HG03521 (cell line): ENCODE results near the gene TMEM140.
A peak's percentile ranks its signal among the peaks of the same experiment; 100 is the strongest.

Experiments used
- ATAC-seq: cut with Tn5 transposase; IDR thresholded peaks from one replicate; pipeline ENCODE4 v1.9.1; 2021; ENCODE audit warnings: mild to moderate bottlenecking, moderate library complexity; ENCODE audit not compliant: unreplicated experiment

TMEM140 gene

DNA sequence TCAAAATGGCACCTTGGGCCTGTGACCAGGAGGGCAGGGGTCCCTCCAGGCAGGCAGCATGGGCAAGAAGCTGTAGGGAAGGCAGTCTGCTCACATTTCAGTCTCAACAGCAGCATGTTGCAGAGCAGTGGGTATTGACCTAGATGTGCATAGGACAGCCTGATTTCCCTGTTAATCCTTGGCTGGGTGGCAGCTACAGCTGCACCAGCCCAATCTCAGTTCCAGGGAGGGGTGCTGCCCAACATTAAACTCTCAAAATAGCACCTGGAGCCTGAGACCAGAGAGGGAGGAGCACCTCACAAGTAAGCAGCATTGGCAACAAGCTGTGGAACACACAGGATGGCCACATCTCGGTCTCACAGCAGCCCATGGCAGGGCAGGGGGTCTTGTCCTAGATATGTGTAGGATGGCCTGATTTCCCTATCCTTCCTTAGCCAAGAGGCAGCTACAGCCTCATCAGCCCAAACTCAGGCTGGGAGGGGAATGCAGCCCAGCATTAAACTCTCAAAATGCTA lies 10.3 kb downstream of the TMEM140 start:
- no peak for ATAC-seq

DNA sequence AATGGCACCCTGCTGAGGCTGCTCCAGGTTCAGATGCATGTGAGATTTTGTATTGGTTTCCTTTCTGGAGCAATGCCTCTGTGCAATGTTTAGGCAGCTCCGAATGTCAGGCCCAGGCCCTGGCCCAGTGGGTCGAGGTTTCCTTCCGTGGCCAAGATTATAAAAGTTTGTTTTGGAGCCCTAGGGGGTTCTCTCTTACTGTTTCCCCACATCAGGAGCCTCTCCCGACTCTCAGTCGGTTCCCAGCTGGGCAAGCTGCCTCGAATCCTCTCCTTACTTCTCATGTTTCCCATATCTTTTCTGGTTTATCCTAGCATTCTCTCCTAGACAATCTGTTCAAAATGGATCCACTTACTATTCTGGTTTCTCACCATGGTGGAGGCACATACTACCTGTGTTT lies 11.0 kb downstream of the TMEM140 start:
- no peak for ATAC-seq

DNA sequence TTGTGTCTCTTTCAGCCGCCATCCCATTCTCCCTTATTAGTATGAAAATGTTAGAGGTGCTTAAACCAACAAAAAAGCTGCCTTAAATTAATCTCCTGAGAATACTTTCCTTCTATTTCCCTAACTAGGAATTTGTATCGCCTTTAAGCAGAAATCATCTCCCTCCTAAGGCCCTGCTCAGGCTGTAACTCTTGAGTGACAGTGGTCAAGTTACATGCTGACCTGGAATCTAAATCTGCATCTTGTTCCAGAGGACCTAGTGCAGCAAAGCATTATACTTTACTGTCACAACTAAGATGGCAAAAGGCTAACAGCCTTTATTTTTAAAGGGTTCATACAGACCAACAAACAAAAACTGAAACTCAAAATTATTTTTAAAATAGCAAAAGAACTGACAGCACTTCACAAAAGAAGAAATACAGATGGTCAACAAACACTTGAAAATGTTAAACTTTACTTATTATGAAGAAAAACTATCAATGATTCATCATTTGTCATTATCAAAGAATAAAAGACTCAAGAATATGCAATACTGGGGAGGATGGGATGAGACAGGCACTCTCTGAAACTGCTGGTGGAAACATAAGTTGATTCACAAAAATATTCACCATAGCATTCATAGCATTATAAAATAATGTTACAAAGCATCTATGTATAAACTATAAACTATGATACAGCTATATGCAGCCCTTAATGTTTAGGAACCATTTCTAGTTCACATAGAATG lies 11.7 kb downstream of the TMEM140 start:
- no peak for ATAC-seq

DNA sequence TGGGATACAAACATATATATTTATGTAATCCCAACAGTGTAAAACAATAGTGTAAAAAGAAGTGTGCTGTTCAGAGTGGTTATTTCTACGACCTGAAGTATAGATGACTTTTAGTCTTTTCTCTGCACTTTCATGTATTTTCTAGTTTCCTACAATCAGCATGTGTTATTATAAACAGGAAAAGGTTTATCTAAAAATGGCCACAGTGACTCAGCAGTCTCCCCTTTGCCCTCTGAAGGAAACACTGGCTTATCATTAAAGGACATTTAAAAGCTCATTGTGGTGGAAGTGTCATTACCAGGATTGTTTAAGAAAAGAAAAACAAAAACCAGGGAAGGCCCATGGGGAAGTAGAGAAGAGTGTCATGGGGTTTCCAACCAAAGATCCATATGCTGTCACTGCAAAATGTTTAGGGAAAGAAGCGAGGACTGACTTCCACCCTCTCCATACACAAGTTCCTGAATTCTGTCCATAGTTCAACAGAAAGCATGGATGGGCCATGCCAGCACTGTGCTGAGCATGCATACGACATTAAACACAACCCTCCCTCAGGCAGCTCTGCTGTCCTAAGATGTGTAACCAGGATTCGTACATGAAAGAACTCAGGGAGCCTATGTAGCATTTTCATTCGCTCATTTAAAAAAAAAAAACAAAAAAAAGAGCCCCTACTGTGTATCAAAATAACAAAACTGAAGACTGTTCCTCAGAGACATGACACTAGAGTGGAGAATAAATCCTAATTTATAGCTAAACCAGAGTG lies 12.4 kb downstream of the TMEM140 start:
- ATAC-seq = peak; percentile 42

DNA sequence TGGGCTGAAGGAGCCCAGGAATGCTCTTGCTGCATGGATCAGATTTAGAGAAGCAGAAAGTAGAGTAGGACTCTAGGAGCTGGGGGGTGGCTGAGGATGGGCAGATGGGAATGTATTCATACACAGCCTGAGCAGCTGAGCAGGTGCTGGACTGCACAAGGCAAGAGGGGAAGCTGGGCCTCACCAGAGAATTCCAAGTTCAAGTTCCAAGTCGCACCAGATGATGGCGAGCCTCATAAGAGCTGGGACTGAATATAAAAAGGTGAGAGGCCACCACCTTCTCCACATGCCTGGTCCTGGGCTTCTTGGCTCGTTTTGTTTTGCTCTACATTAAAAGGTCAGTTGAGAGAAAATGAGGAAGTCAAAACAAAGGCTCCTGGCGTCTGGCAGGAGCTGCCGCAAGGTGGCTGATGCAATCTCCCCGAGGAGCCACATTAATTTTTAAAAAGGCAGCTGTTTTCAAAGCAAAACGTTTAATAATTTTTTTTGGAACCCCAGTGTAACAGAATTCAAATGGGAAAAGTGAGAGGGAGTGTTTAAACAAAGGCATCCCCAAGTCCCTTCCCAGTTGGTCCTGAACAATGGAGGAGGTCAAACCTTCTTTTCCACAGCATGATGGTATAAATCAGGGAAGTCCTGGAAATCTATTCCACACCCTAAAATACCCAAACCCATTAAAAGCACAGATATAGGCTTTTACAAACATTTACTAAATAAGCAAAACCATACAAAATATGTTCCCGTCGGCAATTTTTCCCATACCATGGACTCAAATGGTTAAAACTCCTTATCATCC lies 13.2 kb downstream of the TMEM140 start:
- ATAC-seq = no peak

DNA sequence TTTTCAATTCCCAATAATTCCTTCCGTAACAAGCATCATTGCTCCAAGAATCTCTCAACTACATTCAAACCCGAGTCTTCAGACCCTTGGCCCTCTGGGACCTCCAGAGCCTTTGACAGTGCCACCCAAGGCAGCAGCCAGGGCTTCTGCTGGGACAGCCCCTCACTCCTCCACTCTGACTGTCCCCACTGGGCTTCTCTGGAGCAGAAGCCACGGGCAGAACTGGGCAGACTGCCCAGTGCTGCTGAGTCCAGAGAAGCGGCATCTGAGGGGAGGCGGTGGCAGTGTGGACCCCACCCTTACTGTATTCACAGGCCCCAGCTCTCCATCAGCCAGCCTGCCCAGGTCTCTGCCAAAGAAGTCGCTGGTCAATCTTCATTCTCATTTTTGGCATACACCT lies 13.8 kb downstream of the TMEM140 start:
- no peak for ATAC-seq

DNA sequence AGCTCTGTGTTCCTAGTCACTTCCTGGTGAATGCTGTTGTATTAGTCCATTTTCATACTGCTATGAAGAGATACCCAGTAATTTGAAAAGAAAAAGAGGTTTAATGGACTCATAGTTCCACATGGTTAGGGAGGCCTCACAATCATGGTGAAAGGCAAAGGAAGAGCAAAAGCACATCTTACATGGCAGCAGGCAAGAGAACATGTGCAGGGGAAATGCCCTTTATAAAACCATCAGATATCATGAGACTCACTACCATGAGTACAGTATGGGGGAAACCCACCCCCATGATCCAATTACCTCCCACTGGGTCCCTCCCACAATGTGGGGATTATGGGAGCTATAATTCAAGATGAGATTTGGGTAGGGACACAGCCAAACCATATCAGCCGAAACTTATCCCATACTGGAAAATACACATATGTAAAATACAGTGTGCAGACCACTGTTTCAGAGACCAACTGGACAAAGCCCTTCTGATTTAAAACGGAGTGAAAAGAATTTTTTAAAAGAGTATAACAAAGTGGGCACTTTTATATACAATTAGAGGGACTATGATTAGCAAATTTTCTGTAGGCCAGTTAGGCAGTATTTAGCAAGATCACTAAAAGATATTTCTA lies 14.6 kb downstream of the TMEM140 start:
- no peak for ATAC-seq

DNA sequence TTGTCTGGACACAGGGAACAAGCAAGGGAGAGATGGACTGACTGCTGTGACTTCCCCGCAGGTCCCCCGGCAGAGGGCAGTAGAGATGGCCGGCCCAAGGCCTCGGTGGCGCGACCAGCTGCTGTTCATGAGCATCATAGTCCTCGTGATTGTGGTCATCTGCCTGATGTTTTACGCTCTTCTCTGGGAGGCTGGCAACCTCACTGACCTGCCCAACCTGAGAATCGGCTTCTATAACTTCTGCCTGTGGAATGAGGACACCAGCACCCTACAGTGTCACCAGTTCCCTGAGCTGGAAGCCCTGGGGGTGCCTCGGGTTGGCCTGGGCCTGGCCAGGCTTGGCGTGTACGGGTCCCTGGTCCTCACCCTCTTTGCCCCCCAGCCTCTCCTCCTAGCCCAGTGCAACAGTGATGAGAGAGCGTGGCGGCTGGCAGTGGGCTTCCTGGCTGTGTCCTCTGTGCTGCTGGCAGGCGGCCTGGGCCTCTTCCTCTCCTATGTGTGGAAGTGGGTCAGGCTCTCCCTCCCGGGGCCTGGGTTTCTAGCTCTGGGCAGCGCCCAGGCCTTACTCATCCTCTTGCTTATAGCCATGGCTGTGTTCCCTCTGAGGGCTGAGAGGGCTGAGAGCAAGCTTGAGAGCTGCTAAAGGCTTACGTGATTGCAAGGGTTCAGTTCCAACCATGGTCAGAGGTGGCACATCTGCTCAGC lies 16.6 kb downstream of the TMEM140 start:
- no peak for ATAC-seq

DNA sequence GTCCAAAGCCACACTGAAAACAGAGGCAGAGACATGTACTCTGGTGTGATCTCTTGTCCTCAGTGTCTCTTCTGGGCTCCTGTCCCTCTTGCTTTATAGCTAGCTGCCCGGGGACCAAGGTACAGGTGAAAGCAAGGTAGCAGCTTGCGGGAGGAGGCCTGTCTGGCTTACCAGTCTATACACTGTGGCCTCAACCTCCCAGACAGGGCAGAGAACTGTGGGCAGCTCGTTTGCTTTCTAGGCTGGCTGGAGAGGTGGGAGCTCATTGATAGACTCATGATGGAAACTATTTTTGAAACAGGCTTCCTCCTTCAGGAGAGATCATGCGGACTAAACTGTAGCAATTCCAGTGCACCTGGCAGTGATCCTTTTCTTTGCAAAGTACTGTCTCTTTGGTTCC lies 18.0 kb downstream of the TMEM140 start:
- ATAC-seq = no peak

DNA sequence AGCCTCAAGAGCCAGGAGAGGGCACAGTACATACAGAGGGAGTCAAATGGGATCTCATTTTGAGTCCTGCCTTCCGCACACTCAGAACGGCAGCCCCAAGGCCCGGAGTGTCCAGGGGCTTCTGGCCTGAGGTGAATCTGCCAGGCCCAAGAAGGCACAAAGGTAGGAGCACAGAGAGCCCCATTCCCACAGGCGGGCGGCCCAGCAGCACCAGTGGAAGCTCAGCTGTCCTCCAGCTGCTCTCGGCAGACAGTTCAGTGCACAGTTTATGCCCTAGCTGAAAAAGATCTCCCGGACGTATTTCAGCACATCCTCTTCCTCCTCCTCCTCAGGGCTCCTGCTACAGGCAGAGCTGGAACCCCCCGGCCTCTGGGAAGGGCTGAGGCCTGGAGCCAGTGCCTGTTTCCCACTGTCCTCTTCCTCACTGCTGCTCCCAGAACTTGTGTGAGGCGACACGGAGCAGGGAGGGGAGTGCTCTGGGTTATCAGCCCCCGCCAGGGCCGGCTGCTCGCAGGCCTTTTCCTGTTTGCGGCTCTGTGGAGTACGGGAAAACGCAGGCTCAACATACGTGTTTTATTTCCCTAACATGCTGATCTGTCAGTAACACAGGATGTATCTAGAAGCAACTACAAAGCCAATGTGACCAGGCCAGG lies 18.6 kb downstream of the TMEM140 start:
- ATAC-seq = no peak

DNA sequence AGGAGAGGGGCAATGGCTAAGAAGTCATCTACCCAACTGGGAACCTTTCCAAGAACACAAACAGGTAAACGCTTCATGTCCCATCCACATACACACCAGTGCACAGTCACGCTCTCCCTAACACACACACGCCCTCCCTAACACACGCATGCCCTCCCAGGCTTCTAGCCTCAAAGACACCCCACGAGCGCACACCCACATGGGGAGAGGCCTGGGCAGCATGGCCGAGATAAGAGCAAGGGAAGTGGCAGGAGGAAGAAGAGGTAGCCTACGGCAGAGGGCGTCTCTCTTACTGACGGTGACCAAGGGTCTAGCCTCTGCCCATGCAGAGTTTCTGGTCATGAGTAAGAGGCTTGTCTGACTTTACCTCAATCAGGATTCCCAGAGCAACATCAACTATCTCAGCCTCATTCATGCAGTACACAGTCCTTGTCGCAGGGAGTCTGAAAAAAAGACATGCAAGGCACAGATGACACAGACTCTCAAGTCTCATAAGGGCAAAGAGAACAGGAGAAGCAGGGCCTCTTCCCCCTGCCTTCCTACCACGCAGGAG lies 19.6 kb downstream of the TMEM140 start:
- ATAC-seq = no peak

DNA sequence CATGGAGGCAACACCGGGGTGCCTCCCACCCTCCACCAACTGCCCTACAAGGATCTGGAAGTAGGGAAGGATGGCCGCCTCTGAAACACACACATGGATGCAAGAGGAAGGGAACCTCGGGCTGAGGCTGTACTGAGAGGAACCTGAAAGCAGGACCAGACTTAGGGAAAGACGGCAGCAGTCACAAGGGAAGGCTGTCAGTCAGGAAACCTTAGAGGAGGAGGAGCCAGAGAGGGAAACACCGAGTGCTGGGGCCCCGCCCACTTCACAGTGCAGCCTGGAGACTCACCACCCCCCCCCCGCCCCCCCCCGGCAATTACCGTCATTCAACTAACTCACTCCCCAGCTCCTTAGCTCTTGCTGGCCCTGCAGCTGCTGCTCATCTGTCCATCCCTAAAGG lies 20.1 kb downstream of the TMEM140 start:
- no peak for ATAC-seq

DNA sequence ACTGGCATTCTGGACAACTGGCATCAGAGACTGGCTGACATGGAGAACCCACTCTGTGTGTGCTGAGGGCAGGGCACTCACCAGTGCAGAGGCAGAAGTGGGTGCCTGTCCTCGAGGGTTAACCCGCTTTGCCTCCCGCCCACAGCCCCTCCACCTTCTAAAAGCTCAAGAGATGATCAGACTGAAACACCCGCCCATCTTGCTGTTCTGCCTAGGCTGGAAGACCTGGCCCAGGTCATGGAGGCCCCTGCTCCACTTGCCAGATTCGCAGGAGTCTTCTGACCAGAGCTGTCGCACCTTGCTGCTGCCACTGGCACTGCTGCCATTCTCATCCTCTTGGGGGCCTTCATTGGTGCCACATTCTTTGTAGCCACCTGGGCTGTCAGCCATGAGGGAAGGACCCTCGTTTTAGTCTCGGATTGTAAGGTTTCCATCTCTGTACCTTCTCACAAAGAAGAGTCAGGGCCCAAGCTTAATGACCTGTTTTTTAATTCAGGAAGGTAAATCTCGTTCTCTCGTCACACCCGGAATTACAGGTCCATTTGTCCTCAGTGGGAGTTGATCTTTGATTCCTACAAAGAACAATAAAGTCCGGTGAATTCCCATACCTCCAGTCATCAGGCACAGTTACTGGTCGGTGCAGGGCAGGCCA lies 20.7 kb downstream of the TMEM140 start:
- ATAC-seq = no peak

DNA sequence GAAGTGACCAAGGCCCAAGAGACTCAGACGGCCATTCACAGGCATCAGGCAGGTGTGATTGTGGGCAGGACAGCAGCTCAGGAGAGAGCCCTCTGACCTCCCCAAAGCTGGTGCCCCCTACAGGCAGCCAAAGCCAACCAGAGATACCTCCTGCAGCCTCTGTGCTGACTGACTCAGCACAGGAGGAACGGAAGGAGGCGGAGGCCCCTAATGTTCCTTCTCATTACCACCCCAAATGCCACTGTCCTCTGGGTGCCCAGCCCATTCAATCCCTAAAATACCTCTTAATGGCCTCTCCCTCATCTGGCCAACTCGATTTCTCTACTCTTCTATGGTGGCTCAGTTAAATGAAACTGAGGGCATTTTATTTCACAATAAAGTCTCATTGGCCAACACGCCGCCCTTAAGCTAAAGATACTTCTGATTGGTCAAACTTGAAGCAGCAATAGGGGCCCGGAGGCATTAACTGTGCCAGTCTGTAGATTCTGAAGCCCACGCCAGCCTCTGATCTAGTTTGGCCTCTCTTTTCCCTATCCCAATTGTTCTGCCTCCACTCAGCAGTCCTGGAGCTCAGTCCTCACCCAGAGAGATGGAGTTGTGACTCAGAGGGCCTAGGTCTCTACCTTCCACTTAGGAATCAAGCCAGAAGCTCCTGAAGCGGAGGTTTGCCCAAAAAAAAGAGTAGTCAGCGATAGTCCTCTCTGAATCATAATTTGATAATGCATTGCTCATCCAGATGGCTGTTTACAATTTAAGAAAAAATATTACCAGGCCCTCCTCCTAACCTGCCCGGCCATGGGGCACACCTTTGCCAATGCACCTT lies 21.5 kb downstream of the TMEM140 start:
- ATAC-seq = peak; percentile 42

DNA sequence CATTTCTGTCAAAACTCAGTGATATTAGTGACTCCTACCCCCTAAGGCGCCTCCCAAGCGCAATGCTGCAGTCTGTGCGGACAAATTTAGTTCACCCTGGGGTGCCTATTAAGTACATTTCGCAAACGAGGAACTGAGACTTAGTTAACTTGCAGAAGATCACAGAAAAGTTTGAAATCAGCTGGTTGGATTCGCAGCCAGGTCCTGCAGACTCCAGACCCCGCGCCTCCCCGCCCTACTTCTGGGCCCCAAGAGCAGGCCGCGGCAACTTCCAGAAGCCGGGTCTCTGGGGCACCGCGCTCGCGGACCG lies 22.0 kb downstream of the TMEM140 start:
- no peak for ATAC-seq

DNA sequence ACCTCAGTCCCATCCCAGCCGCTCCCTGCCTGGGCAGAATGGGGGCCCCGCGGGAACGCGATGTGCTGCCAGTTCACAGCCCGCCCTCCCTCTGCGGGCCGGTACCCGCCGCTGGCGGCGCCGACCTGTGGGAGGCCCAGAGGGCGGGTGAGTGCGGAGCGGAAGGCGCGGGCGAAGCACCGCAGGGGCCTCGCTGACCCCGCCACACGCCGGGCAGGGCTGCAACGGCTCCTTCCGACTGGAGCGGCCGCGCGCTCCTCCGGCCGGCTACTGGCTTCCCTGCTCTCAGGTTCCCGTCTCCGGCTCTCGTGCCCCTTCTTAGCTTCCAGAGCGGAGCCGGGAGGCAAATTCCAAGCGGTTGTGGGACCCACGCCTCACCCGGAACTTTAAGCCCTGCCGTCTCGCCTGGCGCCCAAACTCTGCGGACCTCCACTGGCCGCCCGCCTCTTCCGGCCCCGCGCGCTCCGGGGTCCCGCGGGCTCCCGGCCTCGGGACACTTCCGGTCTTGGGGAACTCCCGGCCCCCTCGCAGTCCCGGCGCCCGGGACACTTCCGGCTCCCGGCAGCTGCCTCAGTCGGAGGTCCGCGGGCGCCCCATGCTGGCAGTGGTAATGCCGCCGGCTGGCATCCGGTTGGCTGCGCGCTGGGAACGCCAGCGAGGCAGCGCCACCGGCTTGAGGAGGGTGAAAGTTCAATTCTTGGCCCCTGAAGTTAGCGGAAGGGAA lies 22.6 kb downstream of the TMEM140 start, which contains the start of gene CYREN:
TSS of gene CYREN (minus strand) at position 434 of the 724 bp plus-strand sequence. CDS start 1,785 bp downstream, outside the sequence.
- ATAC-seq = peak; percentile 74

DNA sequence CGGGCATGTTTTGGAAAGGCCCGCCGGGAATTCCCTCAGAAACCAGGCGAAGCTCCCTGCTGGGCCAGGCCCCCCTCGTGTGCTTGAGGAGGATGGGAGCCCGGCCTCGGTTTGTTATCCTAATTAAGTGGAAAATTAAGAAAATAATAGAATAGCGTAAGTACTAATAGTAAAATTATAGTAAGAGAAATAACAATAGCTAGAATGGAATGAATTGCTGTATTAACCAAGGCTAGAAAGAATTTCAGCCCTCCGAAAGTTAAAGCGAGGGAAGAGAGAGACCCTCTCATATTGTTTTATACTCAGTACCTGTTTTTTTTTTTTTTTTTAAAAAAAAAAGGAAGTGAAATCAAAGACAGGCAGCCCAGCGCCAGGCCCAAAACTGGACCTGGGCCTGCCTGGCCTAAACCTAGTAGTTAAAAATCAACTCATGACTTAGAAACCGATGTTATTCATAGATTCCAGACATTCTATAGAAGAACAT lies 23.2 kb downstream of the TMEM140 start:
- ATAC-seq = peak; percentile 20
